IPS-20b (cell line): Measurements from ENCODE around the gene LMCD1.

Experiments
- H3K27ac ChIP-seq: one replicate; pipeline ENCODE4 v1.5.1; 2013; ENCODE audit warnings: low read length
- H3K27me3 ChIP-seq: 2 replicates; pipeline ENCODE4 v1.6.1; 2013; ENCODE audit warnings: mild to moderate bottlenecking, low read length, inconsistent platforms; ENCODE audit not compliant: insufficient read depth
- H3K36me3 ChIP-seq: 2 replicates; pipeline ENCODE4 v1.6.1; 2013; ENCODE audit warnings: low read depth, mild to moderate bottlenecking, inconsistent platforms, low read length, moderate library complexity; ENCODE audit not compliant: insufficient read depth
- H3K4me1 ChIP-seq: 2 replicates; pipeline ENCODE4 v1.6.1; 2013; ENCODE audit warnings: mild to moderate bottlenecking, control low read depth, inconsistent platforms, low read length, moderate library complexity; ENCODE audit not compliant: insufficient read depth
- H3K4me3 ChIP-seq: 2 replicates; pipeline ENCODE4 v1.5.1; 2013; ENCODE audit warnings: mild to moderate bottlenecking, low read length, inconsistent platforms
- H3K9ac ChIP-seq: 2 replicates; pipeline ENCODE4 v1.6.1; 2013; ENCODE audit warnings: low read depth, mild to moderate bottlenecking, inconsistent platforms, low read length, moderate library complexity
- H3K9me3 ChIP-seq: 2 replicates; pipeline ENCODE4 v1.6.1; 2013; ENCODE audit warnings: mild to moderate bottlenecking, low read depth, low read length, inconsistent platforms; ENCODE audit not compliant: insufficient read depth

LMCD1 gene

DNA sequence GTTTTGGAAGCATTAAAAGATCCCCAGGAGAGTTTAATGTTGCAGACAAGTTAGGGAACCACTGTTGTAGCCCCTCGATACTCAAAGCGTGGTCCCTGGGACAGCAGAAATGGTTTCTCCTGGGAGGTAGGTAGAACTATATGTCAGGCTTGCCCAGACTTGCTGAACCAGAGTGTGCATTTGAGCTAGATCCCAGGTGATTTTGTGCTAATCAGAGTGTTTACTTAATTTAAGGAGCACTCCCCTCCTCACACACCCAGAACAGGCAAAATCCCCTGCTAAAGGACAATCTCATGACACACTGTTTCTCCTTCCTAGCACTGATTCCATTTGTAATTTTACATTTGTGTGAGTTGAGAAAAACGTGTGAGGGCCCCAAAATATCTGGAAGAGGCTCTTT is 24.3 kb downstream of the LMCD1 start:
- Histone ChIP-seq H3K27ac (no peak overlapping the region), H3K9ac (no peak overlapping the region), H3K4me1 (peaks cover 17% of the 10 kb centered on the region; the same call in 1 of the 2 replicates), H3K4me3 (no peak overlapping the region), H3K36me3 (peaks cover 17% of the 10 kb centered on the region), H3K27me3 (no peaks in the 10 kb centered on the region), H3K9me3 (no peaks in the 10 kb centered on the region)

DNA sequence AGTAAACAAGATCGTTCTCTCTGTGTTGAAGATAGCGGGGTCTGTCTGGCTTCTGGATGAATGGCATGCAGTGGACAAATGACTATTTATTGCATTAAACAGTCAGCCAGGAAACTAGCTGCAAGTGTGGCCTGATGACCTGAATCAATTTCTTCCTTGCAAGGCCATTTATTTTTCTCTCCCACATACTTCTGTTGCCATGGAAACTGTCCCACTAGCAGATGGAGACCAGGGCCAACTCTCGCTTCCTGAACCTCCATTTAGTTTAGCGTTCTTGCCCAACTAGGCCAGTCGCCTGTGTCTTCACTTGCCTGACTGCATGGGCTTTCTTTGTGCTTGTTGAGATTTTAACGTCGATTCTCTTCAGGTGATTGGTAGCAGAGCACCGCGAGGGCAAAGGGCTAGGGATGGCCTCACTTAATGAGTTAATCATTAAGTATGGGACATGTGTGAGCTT is 27.6 kb downstream of the LMCD1 start:
- H3K36me3 ChIP-seq = peaks cover 9% of the 10 kb centered on the region
- H3K9me3 ChIP-seq = no peaks in the 10 kb centered on the region
- H3K9ac ChIP-seq = no peak overlapping the region
- H3K27me3 ChIP-seq = no peaks in the 10 kb centered on the region
- H3K27ac ChIP-seq = no peak overlapping the region
- peaks cover 17% of the 10 kb centered on the region; the same call in 1 of the 2 replicates for H3K4me1 ChIP-seq
- H3K4me3 ChIP-seq = no peak overlapping the region

DNA sequence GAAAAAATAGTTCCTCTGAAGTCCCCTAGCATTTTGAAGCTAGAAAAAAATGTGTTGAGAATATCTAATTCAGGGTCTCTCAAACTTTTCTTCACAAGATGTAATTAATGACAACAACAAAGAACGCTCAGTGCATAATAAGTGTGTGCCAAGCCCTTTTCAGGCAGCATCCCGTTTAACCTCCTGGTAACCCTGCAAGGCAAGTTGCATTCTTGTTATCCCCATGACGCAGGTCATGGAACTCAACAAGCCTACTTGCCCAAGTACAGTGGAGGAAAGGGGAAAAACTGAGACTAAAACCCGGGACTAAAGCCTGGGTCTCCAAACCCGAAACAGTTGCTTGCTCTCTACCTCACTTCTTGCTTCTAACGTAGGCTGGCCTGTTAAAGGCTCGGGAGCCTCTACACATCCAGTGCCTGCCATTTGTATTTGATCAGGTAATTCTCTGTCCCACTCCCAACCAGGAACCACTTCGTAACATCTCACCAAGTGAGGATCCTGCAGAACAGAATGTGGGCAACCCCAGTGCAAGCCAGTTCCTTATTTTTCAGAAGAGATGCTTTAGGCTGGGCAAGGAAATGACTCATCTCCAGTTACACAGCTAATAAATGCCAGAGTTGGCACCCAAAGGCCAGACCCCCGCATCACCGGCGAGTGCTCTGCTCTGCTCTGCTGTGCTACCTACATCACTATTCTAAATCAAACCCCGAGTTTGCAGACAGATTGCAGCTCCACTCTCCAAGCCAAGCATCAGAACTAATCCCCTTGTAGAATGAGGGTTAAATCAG is 28.3 kb downstream of the LMCD1 start:
- Histone ChIP-seq H3K36me3 (peaks cover 9% of the 10 kb centered on the region), H3K27ac (no peak overlapping the region), H3K27me3 (no peaks in the 10 kb centered on the region), H3K4me1 (peaks cover 17% of the 10 kb centered on the region; the same call in 1 of the 2 replicates), H3K4me3 (no peak overlapping the region), H3K9ac (no peak overlapping the region), H3K9me3 (no peaks in the 10 kb centered on the region)

DNA sequence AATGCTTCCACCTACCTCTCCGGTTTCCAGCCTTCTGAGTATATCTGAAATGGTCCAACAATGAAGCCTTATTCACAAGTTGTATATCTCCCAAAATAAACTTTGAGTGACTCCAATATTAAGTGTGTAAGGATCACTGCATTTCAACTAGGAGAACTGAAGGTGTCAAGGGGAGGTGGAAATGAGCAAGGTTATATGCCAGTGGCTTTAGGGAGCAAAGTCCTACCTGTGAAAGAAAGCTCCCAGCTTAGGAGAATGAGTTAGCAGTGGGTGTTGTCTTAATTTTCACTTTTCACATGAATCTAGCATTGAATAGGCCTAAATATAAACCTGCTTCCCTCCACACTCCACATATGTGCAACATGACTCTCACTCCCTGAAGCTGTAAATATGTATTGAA is 29.0 kb downstream of the LMCD1 start:
- no peak overlapping the region for H3K27ac ChIP-seq
- H3K4me1 ChIP-seq = peaks cover 20% of the 10 kb centered on the region
- peaks cover 9% of the 10 kb centered on the region for H3K36me3 ChIP-seq
- no peaks in the 10 kb centered on the region for H3K9me3 ChIP-seq
- no peak overlapping the region for H3K9ac ChIP-seq
- no peak overlapping the region for H3K4me3 ChIP-seq
- H3K27me3 ChIP-seq = no peaks in the 10 kb centered on the region

DNA sequence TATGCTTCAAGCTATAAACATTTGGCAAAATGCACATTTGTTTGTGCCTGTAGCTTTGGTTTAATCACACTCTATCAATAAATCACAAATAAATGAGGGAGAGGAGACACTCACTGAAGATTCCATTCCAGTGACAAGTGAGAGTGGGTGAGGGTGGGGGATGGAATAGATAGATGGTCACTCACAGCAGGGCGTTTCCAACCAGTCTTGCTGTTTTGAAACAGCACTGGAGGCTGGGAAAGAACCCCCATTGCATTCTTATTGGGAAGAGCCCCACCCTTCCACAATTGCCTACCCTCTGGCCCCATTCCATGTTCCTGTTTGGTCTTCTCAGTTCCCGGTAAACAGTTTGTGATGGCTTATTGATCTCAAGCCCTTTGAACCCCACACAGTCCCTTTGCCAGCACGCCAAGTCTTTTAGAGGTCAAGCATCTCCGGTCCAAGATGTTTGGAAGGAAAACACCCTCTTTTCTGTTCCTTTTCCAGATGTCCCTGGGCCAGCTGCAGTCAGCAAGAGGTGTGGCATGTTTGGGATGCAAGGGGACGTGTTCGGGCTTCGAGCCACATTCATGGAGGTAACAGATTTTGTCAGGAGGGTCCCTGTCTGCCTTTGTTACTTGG is 30.7 kb downstream of the LMCD1 start:
- Histone ChIP-seq H3K27me3 (no peaks in the 10 kb centered on the region), H3K36me3 (peaks cover 14% of the 10 kb centered on the region), H3K27ac (no peak overlapping the region), H3K4me1 (peaks cover 26% of the 10 kb centered on the region), H3K4me3 (no peak overlapping the region), H3K9me3 (no peaks in the 10 kb centered on the region), H3K9ac (no peak overlapping the region)

DNA sequence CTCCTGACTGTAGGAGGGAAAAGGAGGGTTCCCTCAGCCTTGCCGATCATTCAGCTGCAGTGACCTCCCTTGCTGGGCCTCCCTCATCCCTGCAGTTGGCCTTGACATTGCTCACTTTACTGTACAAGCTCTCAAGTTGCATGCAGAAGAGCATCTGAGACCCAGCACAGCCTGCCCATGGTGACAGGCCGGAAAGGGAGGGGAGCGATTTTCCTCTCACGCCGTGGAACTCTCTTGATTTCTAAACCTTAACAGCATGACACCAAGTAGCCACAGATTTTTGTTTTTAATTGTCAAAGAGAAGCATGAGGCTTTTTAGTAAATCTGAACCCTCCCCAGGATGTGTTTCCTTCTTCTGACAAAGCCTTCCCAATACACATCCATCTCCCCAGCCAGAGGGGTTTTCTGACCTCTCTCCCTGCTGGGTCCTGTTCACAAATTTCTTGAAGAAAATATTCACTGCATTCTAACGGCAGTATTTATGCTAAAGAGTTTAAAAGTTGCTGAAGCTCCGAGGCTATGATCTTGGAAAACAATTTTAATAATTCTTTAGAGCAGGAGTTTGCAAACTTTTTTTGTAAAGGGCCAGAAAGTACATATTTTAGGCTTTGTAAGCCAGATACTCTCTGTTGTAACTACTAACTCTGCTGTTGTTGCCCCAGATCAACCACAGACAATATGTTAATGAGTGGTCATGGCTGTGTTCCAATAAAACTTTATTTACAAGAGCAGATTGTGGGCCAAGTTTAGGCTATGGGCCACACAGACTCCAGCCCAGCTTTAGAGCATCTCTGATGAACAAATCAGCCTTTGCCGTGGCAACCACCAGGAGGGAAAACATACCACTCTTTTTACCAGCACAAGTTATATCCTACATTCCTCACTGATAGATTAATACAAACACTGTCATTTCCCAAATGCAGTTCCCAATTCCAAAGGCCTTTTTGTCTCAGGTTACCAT is 34.8 kb downstream of the LMCD1 start:
- H3K4me1 ChIP-seq = peaks cover 9% of the 10 kb centered on the region
- H3K27me3 ChIP-seq = no peaks in the 10 kb centered on the region
- H3K9ac ChIP-seq = no peak overlapping the region
- H3K27ac ChIP-seq = no peak overlapping the region
- H3K36me3 ChIP-seq = peaks cover 32% of the 10 kb centered on the region
- no peaks in the 10 kb centered on the region for H3K9me3 ChIP-seq
- no peak overlapping the region for H3K4me3 ChIP-seq

DNA sequence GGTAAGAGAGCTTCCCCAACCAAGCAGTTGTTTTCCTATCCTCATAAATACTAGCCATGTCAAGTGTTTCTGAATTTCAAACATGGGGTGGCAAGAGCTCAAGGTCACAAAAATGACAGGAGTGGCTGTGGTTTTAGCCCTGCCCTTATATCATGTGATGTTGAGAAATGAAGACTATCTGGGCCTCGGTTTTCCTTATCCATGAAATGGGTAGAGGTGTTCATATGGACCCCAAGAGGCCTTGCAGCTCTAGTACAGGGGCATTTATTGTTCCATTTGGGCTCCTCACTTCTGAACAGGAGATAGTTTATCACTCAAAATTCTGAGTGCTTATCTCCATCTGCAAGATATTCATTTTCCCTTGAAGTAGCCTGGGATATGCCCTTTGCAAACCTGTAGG is 35.8 kb downstream of the LMCD1 start:
- H3K36me3 ChIP-seq = peaks cover 32% of the 10 kb centered on the region
- H3K4me1 ChIP-seq = peaks cover 9% of the 10 kb centered on the region
- no peaks in the 10 kb centered on the region for H3K9me3 ChIP-seq
- no peak overlapping the region for H3K9ac ChIP-seq
- no peaks in the 10 kb centered on the region for H3K27me3 ChIP-seq
- no peak overlapping the region for H3K4me3 ChIP-seq
- H3K27ac ChIP-seq = no peak overlapping the region

DNA sequence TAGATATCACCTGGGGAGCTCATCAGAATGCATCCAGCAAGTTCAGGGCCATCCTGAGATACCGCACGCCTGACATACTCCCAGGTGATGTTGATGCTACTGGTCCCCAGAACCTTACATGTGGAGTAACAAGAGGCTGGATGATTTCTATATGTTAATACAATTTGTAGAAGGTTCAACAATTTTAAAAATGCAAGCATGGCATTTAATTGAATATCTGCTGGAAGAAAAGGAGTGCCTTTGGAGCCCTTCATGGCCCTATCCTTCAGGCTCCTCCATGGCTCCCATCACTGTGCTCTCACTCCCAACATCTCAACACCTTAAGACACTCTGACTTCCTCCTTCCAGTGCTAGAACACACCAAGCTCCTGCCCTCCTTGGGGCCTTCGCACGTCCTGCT is 36.6 kb downstream of the LMCD1 start:
- H3K9me3 ChIP-seq = no peaks in the 10 kb centered on the region
- no peaks in the 10 kb centered on the region for H3K27me3 ChIP-seq
- no peak overlapping the region for H3K4me3 ChIP-seq
- H3K4me1 ChIP-seq = peaks cover 9% of the 10 kb centered on the region
- H3K36me3 ChIP-seq = peaks cover 32% of the 10 kb centered on the region
- H3K9ac ChIP-seq = no peak overlapping the region
- H3K27ac ChIP-seq = no peak overlapping the region

DNA sequence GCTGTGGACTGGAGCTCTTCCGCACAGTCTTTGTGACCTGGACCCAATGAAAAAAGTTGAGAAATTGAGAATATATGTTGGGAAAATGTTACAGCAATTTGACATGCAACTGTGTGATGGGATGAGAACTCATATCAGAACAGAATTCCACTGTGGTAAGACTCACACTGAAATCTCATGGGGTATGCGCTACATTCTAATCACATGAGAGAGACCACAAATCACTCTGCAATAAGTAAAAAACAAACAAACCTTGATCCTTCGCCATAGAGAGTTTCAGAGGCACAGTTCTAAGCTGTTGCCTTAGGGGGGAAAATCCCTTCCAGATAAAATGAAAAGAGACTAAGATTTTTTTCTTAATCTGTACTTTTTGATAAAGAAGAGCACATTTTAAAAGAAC is 37.3 kb downstream of the LMCD1 start:
- Histone ChIP-seq H3K36me3 (peaks cover 32% of the 10 kb centered on the region), H3K4me3 (no peak overlapping the region), H3K27ac (no peak overlapping the region), H3K4me1 (peaks cover 9% of the 10 kb centered on the region), H3K27me3 (no peaks in the 10 kb centered on the region), H3K9ac (no peak overlapping the region), H3K9me3 (no peaks in the 10 kb centered on the region)

DNA sequence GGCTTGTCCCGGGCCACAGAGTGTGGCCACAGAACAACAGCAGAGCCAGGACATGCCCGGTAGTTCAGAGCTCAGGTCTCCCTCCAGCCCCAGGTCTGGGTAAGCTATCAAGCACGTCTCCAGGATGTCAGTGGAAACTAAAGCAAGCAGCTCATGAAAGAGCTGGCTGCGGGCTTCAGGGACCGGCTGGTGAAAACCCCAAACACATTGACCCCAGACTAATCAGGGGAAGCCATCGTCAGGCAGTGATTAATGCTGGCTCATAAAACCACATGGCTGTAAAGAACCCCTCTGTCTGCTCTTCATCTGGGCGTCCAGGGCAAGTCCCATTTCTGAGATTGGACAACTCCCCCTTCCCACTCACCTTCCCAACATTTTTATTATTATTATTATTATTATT is 37.8 kb downstream of the LMCD1 start:
- peaks cover 9% of the 10 kb centered on the region for H3K4me1 ChIP-seq
- H3K36me3 ChIP-seq = peaks cover 32% of the 10 kb centered on the region

DNA sequence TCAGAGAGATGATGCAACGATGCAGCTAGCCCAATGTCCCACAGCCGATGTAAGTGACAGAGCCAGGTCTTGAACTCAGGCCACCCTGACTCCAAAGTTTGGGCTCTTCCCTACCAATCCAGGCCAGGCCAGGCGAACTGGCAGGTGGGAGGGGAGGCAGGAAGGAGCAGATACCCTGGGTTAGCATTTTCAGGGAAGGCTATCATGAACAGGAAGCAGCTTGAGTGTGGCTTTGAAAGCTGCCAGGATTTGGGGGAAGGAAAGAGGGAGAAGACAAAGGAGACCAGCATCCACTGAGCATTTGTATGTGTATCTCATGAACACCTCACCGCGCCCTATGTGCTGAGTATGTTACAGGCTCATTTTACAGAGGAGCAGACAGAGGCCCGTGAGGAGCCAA is 38.8 kb downstream of the LMCD1 start:
- Histone ChIP-seq H3K4me3 (no peak overlapping the region), H3K36me3 (peaks cover 32% of the 10 kb centered on the region), H3K9me3 (no peaks in the 10 kb centered on the region), H3K27ac (no peak overlapping the region), H3K9ac (no peak overlapping the region), H3K27me3 (no peaks in the 10 kb centered on the region), H3K4me1 (peaks cover 7% of the 10 kb centered on the region)

More for the DNA sequence above, 37.8 kb downstream of the LMCD1 start:
- H3K4me3 ChIP-seq = no peak overlapping the region
- H3K9me3 ChIP-seq = no peaks in the 10 kb centered on the region
- H3K9ac ChIP-seq = no peak overlapping the region
- no peak overlapping the region for H3K27ac ChIP-seq
- no peaks in the 10 kb centered on the region for H3K27me3 ChIP-seq
